Measurements from ENCODE around the gene NUP107. TPM values are rescaled to one million over a fixed set of nuclear protein-coding genes. Genes with fewer than 3 reads are reported as not detected.

Gene NUP107
- polyA plus RNA-seq, 3 donors: 7.6 to 19.3 (median 15.3) TPM

GRCh38 chr12:68790081-68790951, 103.5 kb downstream of the NUP107 start:
- no peak overlapping the region for H3K27ac ChIP-seq (ENCODE audit: low read depth, low read length)
- 93 to 98% (median 94%) methylated on average over 13 of the region's 13 CpGs for WGBS, 3 donors

- 64 to 66% (median 65%) methylated on average over 3 of the region's 3 CpGs for WGBS, 3 donors
These were observed 104.1 kb downstream of the NUP107 start for GRCh38 chr12:68790952-68791234.

GRCh38 chr12:68791897-68792481, 105.2 kb downstream of the NUP107 start:
- 96 to 97% (median 97%) methylated on average over 2 of the region's 2 CpGs for WGBS, 3 donors
- H3K27ac ChIP-seq (ENCODE audit: low read depth, low read length): no peak overlapping the region

More at GRCh38 chr12:68790952-68791234, 104.1 kb downstream of the NUP107 start:
- H3K27ac ChIP-seq (ENCODE audit: low read depth, low read length): no peak overlapping the region

GRCh38 chr12:68792952-68793351, 106.2 kb downstream of the NUP107 start:
- 72 to 90% (median 76%) methylated on average over 2 of the region's 2 CpGs for WGBS, 3 donors
- no peak overlapping the region for H3K27ac ChIP-seq (ENCODE audit: low read depth, low read length)

- no peak overlapping the region for H3K27ac ChIP-seq (ENCODE audit: low read depth, low read length)
- WGBS, 3 donors: 94% methylated on average over 4 of the region's 4 CpGs
These were observed 106.7 kb downstream of the NUP107 start for GRCh38 chr12:68793436-68793835.

- H3K27ac ChIP-seq (ENCODE audit: low read depth, low read length): no peak overlapping the region
- 89 to 95% (median 94%) methylated on average over 4 of the region's 4 CpGs for WGBS, 3 donors
These were observed 107.3 kb downstream of the NUP107 start for GRCh38 chr12:68793975-68794652.

GRCh38 chr12:68794653-68795251, 108.0 kb downstream of the NUP107 start:
- H3K27ac ChIP-seq (ENCODE audit: low read depth, low read length): no peak overlapping the region
- 96 to 98% (median 98%) methylated on average over 3 of the region's 3 CpGs for WGBS, 3 donors

Other genes with a start within 250 kb of the NUP107 start
- 100 to 1,000 TPM in 2 of 3 donors, 10 to 100 TPM in 1; 50.5 to 206 (median 186) TPM for gene RAP1B, start 76.1 kb upstream of the NUP107 start, polyA plus RNA-seq
- gene SLC35E3, start 59.2 kb downstream of the NUP107 start, polyA plus RNA-seq: 1 to 10 TPM; 2.1 to 3.6 (median 2.9) TPM
- gene MDM2, start 121.2 kb downstream of the NUP107 start, polyA plus RNA-seq: 10 to 100 TPM in 2 of 3 donors, 1 to 10 TPM in 1; 9.2 to 19.6 (median 10.7) TPM
- gene CPM, start 246.2 kb downstream of the NUP107 start, polyA plus RNA-seq: 10 to 100 TPM; 10.7 to 81.3 (median 74.8) TPM

All from adipose tissue (tissue), 3 donors.